Mesenteric fat pad (tissue), 1 donor: Measurements from ENCODE around the gene ASB8. TPM values are rescaled to one million over a fixed set of nuclear protein-coding genes. Genes with fewer than 3 reads are reported as not detected.
"Not testable (repeated sequence)": the region's sequence is repeated elsewhere in the genome, so short reads cannot be mapped to it uniquely, and the experiment has no call there.

Experiments used
- DNase-seq: peaks from one replicate; pipeline ENCODE4 v3.0.0-alpha.2; 2020; ENCODE audit warnings: low spot score
- total RNA-seq: library from RNA; stranded (reverse); fragmentation: NEBNext Ultra II Directional; extraction: Animal tissue kit (Norgen Biotek cat#: 25700); gene quantifications from one replicate; pipeline ENCODE4 v1.2.1, GENCODE V29; 2021
- donor health status: DM: yes; HTN: yes; CAD: no.

The ASB8 gene
- total RNA-seq, 1 donor from 2014 or later = 41.8 TPM

DNA sequence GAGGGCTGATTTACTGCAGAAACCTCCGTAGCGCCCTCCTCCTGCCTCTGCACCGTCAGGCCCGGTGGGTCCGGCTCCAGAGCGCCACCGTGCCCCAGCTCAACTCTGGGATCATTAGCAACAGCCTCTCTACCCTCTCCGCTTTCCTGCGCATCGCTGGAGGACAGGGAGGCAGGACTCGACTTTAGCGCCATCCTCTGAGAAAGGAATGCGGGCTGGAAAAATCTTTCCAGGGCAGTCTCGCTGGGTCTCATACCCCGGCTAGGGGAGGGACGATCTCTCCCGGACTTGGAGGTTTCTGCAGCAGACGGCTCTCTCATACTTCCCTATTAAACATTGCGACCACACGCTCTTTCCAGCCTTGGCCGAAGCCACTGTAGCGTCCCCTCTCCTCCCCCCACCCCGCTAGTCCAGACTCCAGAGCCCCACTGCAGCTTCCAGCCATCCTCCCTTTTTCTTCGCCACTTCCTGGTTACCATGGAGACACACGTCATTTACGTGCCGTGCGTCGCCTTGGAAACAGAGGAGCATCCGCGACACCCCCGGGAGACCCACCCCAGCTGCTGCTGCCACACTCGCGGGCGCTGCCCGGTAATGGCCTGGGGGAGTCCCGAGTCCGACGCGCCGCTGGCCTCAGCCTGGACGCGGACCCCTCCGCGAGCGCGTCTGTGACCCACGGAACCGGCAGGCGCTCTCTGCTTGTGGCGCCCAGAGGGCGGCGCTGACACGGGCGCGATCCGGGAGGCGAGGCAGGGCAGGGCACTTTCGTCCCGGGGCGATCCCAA is 26.0 kb upstream of the ASB8 start, which contains the start of gene CCDC184:
CCDC184 (plus strand) TSS at position 554 of the 785 bp plus-strand sequence. CDS start 479 bp downstream, outside the sequence.
- DNase-seq = no peak

DNA sequence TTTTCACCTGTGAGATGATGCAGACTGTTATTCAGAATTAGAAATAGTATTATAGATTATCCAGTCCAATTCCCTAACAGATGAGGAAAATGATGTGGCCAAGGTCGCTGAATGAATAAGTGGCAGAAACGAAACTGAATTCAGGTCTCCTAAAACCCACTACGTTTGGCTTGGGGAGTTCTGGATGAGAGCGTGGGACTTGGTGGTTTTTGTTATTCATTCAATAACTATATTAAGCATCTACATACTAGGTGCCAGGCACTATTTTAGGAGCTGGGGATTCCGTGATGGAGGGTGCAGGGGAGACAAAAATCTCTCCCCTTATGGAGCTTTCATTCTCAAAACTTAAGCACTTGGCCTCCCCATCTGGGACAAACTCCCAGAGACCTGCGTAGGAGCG is 25.3 kb upstream of the ASB8 start:
- no peak for DNase-seq

DNA sequence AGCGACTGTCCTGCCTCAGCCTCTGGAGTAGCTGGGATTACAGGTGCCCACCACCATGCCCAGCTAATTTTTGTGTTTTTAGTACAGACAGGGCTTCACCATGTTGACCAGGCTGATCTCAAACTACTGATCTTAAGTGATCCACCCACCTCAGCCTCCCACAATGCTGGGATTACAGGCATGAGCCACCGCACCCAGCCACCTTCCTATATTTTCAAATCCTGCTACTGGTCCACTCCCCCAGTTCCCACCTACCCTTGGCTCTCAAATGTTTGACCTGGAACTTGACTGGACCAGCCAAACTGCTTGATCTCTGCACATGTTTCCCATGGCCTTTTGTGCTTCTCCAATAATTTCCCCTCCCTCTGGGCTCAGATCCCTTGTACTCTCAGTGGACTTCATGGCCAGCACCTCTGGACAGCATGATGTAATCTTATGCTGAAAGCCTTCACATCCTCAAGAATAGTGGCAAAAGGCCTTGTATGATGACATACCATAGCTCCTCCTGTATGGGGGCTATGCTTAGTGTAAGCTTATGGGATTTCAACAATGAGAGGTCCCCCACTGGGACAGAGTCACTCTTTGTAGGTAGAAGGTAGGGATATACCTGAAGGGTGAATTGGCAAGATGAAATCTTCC is 23.7 kb upstream of the ASB8 start:
- DNase-seq = no peak

DNA sequence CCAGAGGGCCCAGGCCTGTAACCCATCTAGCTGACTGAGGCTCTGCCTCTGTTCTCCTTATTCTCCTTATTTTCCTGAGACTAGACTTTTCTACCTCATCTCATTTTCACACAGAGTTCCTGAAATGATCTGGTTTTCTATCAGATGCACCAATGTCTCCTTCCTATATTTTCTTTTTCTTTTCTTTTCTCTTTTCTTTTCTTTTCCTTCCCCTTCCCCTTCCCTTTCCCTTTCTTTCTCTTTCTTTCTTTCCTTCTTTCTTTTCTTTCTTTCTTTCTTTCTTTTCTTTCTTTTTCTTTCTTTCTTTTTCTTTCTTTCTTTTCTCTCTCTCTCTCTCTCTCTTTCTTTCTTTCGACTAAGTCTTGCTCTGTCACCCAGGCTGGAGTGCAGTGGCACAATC is 23.1 kb upstream of the ASB8 start:
- no peak for DNase-seq

DNA sequence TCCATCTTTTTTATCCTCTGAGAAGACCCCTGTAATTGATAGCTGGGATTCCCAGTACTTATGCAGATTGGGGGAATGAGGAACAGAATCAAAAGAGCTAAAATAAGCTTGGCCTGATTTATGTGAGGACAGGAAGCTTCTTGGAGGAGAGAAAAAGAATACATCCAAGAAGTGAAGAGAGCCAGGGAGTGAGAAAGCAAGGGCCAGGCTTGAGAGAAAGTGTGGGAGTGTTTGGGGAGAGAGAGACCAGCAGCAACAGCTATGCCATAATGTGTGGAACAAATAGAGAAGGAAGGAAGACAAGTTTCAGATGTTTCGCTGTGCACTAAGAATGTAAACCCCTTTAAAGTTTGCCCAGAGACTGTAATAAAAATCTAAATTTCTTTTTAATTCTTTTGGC is 22.2 kb upstream of the ASB8 start:
- DNase-seq = no peak

DNA sequence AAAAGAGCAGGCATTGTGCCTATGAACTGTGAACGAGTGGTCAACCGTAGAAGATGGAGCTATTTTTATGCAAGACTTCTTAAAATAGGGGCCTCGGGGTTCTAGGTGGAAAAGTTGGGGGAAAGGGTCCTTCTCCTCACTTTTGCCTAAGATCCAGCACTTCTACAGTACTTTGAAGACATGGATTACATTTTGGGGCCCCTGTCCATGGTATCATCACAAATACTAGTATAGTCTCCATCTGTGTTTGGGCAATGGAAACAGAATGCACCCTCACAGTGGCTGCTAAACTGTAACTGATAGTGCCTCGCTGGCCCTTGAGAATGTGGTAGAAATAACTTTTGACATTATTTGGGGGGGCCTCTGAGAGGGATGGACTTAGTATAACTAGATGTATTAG is 20.7 kb upstream of the ASB8 start:
- DNase-seq = no peak

DNA sequence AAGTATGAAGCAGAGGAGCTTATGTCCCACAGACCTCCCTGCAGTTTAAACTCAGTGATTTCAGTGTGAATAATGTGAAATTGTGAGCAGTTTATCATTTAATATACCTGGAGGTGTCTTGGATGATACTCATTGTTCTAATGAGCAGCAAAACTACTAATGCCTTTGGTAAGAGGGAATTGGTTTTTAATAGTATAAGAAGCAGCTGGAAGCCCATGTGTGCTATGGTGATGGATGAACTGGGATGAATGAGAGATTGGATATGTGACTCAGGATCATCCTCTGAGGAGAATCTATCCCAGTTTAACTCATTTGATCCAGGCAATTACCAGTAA is 19.1 kb upstream of the ASB8 start:
- DNase-seq = no peak

- DNase-seq = no peak
These were observed 18.5 kb upstream of the ASB8 start for GRCh38 chr12:48175613-48176416.

DNA sequence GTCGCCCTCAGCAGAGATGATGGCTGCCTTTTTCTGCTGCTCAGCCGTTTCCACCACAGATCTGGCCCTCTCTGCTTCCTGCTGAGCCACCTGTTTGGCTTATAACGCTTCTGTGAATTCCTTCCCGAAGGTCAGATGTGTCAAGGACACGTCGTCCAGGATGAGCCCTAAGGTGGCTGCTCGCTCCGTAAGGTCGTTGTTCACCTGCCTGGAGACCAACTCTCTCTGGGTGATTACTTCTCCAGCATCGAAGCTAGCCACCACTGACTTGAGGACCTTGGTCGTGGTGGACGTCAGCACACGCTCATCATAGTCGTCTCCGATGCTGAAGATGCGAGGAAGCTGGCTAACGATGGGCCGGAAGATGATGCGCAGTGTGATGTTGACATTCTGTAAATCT is 11.7 kb upstream of the ASB8 start:
- DNase-seq = no peak

GRCh38 chr12:48165089-48165981 is 8.0 kb upstream of the ASB8 start:
- DNase-seq = no peak

- DNase-seq = no peak
These were observed 7.1 kb upstream of the ASB8 start for GRCh38 chr12:48164451-48164850.

DNA sequence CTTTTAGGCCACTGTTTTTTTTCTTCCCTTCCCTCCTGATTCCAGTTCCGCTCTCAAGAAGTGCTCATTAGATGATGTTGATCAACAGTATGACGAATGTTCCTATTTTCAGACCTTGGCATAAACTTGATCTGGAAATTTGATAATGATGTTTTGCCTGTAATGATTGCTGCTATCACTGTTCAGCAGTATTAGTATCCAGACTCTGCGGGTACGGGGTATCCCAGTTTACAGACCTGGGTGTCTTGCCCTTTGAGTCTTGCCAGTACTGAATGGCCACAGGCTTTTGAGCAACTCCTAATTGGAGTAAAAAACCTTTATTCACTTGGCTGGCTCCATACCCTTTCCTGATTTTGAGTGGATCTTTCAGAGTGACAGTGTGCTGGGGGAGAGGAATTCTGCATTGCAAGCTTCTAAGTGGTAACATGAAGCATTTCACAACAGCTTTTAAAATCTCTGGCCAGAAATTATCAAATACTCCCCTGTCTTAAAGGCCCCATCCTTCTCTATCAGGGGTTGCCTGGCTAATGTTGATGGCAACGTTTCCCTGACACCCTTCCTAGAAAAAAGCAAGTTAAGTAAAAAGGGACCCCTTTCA is 5.9 kb upstream of the ASB8 start:
- DNase-seq = no peak

DNA sequence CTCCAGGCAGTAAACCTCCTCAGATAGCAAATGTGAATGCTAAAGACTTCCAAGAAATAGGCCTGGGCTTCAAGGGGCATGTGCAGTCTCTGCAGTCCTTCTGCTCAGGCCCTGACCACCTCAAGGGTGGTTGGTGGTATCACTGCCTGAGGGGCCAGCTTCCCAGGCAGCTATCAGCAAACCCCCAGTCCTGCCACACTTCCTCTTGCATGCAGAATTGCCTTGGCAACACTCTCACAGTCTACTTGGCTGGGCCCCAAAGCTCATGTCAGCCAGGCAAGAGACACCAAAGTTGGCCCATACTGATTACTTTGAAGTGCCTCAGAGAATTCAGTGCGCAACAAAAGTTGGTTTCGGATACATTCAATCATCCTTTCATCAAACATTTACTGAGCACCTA is 3.5 kb upstream of the ASB8 start:
- DNase-seq = no peak

- no peak for DNase-seq
These were observed 2.7 kb upstream of the ASB8 start for GRCh38 chr12:48160046-48160445.

GRCh38 chr12:48157889-48158370 is 615 bp upstream of the ASB8 start:
- DNase-seq = no peak

GRCh38 chr12:48156652-48157017 is 680 bp downstream of the ASB8 start:
- DNase-seq = no peak

DNA sequence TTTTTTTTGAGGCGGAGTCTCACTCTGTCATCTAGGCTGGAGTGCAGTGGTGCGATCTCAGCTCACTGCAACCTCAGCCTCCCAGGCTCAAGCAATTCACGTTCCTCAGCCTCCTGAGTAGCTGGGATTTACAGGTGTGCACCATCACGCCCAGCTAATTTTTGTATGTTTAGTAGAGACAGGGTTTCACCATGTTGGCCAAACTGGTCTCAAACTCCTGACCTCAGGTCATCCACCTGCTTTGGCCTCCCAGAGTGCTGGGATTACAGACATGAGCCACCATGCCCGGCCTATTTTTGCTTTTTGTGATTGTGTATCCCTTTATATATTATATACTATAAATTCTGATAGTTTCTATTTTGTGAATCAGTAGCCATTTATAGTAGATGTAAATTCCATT is 1.5 kb downstream of the ASB8 start:
- not testable (repeated sequence) for DNase-seq

GRCh38 chr12:48151103-48151771 is 6.1 kb downstream of the ASB8 start:
- no peak for DNase-seq

- no peak for DNase-seq
These were observed 11.3 kb downstream of the ASB8 start for GRCh38 chr12:48145981-48146380.

DNA sequence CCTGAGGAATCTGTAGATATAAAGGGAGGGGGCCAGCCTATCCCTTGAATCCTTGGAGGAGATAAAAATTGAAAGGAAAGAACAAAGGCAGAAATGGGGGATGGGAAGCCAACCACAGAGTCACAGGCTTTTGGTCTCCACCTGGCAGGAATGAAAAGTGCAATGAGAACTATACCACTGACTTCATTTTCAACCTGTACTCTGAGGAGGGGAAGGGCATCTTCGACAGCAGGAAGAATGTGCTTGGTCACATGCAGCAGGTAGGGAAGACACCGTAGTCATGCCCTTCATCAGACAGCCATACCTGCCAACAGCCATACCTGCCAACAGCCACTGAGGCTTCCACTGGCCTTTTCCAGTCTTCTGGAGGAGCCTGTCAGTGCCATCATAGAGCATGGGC is 13.4 kb downstream of the ASB8 start:
- DNase-seq = no peak
